Activated T-helper 1 cell treated with anti-CD3 and anti-CD28 coated beads, Interleukin-2, amount 50 U/mL, for 16 hours (primary cell): ENCODE results near the gene ATP1B2.
A peak's percentile ranks its signal among the peaks of the same experiment; 100 is the strongest.
"Not testable (repeated sequence)": the region's sequence is repeated elsewhere in the genome, so short reads cannot be mapped to it uniquely, and the experiment has no call there.

ENCODE experiments used
- DNase-seq, 2 donors: peaks; one replicate each; pipeline ENCODE4 v3.0.0-alpha.2; 2020; ENCODE audit warnings: low read depth in 1 of 2, low spot score in 1 of 2

ATP1B2 gene, protein sequence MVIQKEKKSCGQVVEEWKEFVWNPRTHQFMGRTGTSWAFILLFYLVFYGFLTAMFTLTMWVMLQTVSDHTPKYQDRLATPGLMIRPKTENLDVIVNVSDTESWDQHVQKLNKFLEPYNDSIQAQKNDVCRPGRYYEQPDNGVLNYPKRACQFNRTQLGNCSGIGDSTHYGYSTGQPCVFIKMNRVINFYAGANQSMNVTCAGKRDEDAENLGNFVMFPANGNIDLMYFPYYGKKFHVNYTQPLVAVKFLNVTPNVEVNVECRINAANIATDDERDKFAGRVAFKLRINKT

GRCh38 chr17:7650509-7651096, at the start of gene ATP1B2:
Gene ATP1B2, plus strand, starts transcription at chr17:7650926. Its CDS starts 593 bp downstream, at chr17:7651519.
- peak; percentile 30 to 56 for DNase-seq

GRCh38 chr17:7606280-7606679, 44.4 kb upstream of the ATP1B2 start:
- DNase-seq: no peak

DNA sequence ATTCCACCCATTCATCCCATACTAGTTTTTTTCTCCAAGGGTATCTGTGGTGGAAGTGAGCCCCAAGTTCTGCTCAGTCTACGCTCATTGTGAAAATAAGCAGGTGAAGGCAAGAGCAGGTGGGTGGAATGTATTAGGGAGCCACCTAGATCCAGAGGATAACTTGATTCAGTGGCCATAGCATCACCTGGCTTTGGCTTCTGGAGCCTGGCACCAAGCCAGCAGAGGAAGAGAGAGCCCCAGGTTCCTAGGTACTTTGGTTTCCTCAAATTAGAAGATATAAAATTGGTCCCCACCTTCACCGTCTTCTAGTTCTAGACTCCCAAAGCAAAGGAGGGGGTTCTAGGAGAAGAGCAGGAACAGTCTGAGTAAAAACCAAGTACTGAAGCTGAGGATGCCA, 40.1 kb upstream of the ATP1B2 start:
- no peak for DNase-seq

DNA sequence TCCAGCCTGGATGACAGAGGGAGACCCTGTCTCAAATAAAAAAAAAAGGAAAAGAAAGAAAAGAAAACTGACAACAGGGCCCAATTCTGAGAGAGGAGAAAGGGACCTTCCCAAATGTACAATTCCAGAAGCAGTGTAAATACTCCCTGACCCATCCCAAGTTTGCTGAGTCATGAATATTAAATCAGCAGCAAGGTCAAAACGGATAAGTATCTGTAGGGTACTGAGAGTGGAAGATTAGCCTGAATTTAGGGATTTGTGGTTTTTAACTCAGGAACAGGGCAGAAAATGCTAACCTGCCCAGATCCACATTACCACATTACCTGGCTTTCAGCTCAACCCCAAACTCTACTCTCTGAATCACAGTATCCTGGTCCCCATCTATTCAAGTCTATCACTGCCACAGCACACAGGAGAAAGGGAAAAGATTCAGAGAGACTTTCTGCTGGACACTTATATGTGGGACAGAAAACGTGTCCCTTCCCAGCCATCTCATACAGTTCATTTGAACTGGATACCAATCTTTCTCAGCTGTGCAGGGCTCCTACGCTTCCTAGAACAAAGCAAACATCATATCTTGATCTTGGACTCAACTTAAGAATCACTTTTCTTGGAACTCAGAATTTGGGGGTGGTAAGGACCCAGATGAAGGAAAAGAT, 39.0 kb upstream of the ATP1B2 start:
- no peak for DNase-seq

DNA sequence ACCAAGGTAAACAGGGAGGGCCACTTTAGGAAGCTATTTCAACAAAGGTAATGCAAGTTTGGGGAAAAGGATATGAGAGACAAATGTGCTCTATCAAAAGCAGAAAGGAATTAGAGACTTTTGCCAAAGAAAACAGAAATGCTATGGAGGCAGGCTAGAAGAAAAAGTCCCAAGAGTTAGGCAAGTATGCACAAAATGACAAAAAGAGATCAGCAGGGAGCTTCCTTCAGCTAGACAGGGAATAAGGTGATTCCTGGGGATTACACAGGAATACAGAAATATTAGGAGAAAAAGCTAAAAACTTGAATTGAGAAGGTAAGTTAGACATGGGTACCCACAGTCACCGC, 38.5 kb upstream of the ATP1B2 start:
- no peak for DNase-seq

GRCh38 chr17:7613769-7614424, 36.8 kb upstream of the ATP1B2 start:
- no peak for DNase-seq

DNA sequence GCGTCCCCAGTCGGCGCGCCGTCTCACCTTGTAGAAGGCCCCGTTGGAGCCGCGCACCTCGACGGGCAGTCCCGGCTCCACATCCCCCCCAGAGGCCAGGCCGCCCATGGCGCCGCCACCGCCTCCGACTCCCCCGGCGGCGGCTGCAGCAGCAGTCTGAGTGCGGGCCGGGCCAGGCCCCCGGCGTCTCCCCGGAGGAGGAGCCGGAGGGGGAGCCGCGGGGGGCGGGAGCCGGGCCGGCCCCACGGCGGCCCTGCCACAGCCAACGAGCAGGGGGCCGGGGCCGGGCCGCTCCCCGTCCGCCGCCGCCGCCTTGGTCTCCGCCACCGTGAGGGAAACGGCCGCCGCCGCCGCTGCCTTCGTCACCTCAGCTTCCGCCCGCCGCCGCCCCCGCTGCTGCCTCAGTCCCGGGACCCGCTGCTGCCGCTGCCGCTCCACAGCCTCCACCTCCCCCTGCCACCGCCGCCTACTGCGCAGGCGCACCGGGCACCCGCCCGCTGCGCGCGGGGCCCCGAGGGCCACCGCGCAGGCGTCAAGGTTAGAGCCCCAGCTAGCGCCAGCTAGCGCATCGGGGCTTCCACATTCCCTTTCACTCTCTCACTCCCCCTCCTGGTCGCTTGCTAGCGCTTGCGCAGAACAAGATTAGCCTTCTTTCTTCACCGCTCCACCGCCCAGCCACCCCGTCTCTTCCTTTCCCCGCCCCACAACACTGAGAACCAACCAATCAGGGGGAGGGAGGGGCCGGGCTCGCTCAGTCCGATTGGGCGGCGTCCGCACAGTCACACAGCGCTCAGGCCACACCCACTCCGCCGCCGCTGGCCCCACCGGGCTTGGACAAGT, 36.1 kb upstream of the ATP1B2 start, which contains the start of gene FXR2:
TSS of gene FXR2 (minus strand) at position 473 of the 840 bp plus-strand sequence. CDS start at position 108, 365 bp downstream.
- DNase-seq: peak; percentile 97 to 98

DNA sequence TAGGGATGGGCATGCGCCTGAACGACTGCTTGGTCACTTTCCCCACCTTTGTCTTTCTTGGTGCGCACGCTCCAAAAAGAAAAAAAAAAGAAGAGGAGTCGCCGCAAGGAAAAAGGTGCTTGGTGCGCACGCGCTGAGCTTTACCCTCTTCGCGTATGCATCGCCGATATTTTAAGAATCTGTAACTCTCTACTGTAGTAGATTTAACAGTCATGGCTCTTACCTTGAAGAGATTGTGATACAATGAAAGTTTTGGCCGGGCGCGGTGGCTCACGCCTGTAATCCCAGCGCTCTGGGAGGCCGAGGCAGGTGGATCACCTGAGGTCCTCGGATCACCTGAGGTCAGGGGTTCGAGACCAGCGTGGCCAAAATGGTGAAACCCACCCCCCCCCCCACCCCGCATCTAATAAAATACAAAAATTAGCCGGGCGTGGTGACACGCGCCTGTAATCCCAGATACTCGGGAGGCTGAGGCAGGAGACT, 35.4 kb upstream of the ATP1B2 start:
- DNase-seq: no peak

- DNase-seq: no peak
Observed at GRCh38 chr17:7618608-7619007, 32.1 kb upstream of the ATP1B2 start.

GRCh38 chr17:7620835-7621234, 29.9 kb upstream of the ATP1B2 start:
- DNase-seq: no peak

- DNase-seq: no peak
Observed at GRCh38 chr17:7623661-7624060, 27.1 kb upstream of the ATP1B2 start.

DNA sequence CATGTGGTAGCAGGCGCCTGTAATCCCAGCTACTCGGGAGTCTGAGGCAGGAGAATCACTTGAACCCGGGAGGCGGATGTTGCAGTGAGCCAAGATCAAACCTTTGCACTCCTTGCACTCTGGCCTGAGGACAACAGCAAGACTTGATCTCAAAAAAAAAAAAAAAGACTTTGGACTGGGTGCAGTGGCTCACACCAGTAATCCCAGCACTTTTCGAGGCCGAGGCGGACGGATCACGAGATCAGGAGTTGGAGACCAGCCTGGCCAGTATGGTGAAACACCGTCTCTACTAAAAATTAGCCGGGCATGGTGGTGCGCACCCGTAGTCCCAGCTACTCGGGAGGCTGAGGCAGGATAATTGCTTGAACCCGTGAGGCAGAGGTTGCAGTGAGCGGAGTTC, 25.0 kb upstream of the ATP1B2 start:
- not testable (repeated sequence) for DNase-seq

GRCh38 chr17:7626307-7626706, 24.4 kb upstream of the ATP1B2 start:
- DNase-seq: no peak

GRCh38 chr17:7626956-7627249, 23.8 kb upstream of the ATP1B2 start:
- DNase-seq: no peak

DNA sequence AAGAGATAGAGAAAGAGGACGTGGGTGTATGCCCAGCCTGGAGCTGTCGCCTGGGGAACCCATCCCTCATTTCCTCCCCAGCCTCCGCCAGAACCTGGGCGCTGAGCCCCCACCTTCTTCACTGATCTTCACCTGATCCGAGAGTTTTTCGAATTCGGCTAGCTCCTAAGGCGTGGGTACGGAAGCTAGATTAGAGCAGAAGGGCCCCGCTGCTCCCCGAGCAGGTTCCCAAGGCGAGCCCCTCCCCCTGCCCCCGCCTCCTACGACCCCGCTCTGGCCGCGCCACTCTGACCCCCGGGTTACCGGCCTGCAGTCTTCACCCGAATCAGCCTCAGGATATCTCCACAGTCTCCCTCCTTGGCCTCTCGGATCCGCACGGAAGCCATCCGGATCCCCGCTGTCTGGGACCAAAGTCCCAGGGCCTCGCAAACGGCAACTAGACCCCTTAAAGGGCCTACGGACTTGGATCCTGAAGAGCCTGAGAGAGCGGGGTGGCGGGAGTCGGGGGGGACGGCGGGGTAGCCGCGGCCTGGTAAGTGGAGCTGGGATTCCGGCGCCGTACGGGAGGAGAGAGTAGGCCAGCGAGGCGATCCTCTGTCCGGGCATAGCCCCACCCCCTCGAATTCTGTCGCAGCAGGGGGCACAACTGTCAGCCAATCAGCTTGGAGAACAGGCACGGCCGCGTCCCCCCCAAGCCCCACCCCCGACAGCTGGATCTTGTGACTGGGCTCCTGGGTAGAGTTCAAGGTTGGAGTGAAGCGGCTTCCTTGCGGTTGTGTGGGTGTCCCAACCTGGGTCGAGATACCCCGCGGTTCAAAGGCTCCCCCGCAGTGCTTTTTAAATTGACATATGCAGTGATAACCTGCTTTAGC, 23.2 kb upstream of the ATP1B2 start, which contains the start of gene SAT2:
TSS of gene SAT2 (minus strand) at position 572 of the 872 bp plus-strand sequence. CDS start at position 386, 186 bp downstream.
- DNase-seq: peak; percentile 66 to 76

DNA sequence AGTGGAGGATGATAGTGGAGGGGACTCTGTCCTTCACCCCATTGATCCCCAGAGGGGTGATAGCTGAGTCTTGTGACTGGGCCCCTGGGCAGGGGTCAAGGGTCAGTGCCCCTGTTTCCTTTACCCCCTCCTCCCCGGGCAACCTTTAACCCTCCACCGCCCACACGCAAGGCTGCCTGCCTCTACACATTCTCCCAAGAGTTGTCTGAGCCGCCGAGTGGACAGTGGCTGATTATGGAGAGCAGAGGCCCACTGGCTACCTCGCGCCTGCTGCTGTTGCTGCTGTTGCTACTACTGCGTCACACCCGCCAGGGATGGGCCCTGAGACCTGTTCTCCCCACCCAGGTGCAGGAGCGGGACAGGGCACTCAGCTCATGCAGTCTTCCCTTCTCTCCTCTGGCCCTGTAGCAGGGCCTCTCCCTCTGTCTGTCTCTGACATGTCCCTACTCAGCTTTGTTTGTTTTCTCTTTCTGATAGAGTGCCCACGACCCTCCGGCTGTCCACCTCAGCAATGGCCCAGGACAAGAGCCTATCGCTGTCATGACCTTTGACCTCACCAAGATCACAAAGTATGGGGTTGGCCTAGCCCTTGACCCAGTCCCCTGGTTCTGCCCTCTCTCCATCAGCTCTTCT, 20.7 kb upstream of the ATP1B2 start, which contains the start of gene SHBG:
TSS of gene SHBG (plus strand) at position 197 of the 633 bp plus-strand sequence. CDS start at position 235, 38 bp downstream.
- no peak for DNase-seq

- no peak for DNase-seq
Observed at GRCh38 chr17:7631398-7632380, 19.0 kb upstream of the ATP1B2 start.

GRCh38 chr17:7632492-7632894, 18.2 kb upstream of the ATP1B2 start:
- no peak for DNase-seq
